CD4-positive, CD25-positive, alpha-beta regulatory T cell (primary cell): ENCODE measurements around the gene PATJ. TPM values are rescaled to one million over a fixed set of nuclear protein-coding genes. Genes with fewer than 3 reads are reported as not detected.
"Not testable (repeated sequence)": the region's sequence is repeated elsewhere in the genome, so short reads cannot be mapped to it uniquely, and the experiment has no call there.

Experiments used
- ATAC-seq, 2 donors: fragments of 150-1000 bp; cut with Tn5 transposase; one replicate each; pipeline ENCODE4 v1.10.0; 2021; ENCODE audit warnings: low read depth in 2 of 2, moderate number of reproducible peaks in 2 of 2, moderate library complexity in 1 of 2
- DNase-seq, 3 donors: peaks; one replicate each; pipeline versions ENCODE4 v3.0.0 to v3.0.0-alpha.2; 2012 to 2022; ENCODE audit warnings: mixed read lengths in 1 of 3
- H3K27ac ChIP-seq: one replicate; pipeline ENCODE4 v1.7.0; 2013; ENCODE audit warnings: mild to moderate bottlenecking, low read length; ENCODE audit not compliant: insufficient read depth, poor library complexity, severe bottlenecking
- H3K27me3 ChIP-seq: one replicate; pipeline ENCODE4 v1.7.0; 2013; ENCODE audit warnings: low read length; ENCODE audit not compliant: control insufficient read depth, insufficient read depth
- H3K36me3 ChIP-seq: one replicate; pipeline ENCODE4 v1.7.0; 2013; ENCODE audit warnings: mild to moderate bottlenecking, low read length, moderate library complexity; ENCODE audit not compliant: control insufficient read depth, insufficient read depth
- H3K4me1 ChIP-seq: 2 replicates; pipeline ENCODE4 v1.7.0; 2013; ENCODE audit warnings: mild to moderate bottlenecking, low read length; ENCODE audit not compliant: insufficient read depth, control insufficient read depth, poor library complexity, severe bottlenecking
- H3K4me3 ChIP-seq: one replicate; pipeline ENCODE4 v1.7.0; 2013; ENCODE audit warnings: low read depth, mild to moderate bottlenecking, low read length, moderate library complexity
- H3K9me3 ChIP-seq, 2 experiments: 1 replicate in 1 of 2; 2 replicates in 1 of 2; pipeline ENCODE4 v1.7.0; 2013; ENCODE audit warnings: low read length in 2 of 2, mild to moderate bottlenecking in 1 of 2, moderate library complexity in 1 of 2; ENCODE audit not compliant: control insufficient read depth in 2 of 2
- H3K27ac Mint-ChIP-seq, 3 donors: one replicate each; pipeline ENCODE4 v1.8.0; 2020 to 2022; ENCODE audit warnings: mild to moderate bottlenecking in 3 of 3, mixed read lengths in 3 of 3, moderate library complexity in 2 of 3
- H3K27me3 Mint-ChIP-seq: one replicate; pipeline ENCODE4 v1.8.0; 2022; ENCODE audit warnings: mild to moderate bottlenecking, mixed read lengths
- H3K36me3 Mint-ChIP-seq: one replicate; pipeline ENCODE4 v1.8.0; 2020; ENCODE audit warnings: mixed read lengths
- H3K4me1 Mint-ChIP-seq, 4 donors: one replicate each; pipeline ENCODE4 v1.8.0; 2020 to 2022; ENCODE audit warnings: mixed read lengths in 4 of 4, mild to moderate bottlenecking in 1 of 4
- H3K4me3 Mint-ChIP-seq, 4 donors: one replicate each; pipeline ENCODE4 v1.8.0; 2020 to 2022; ENCODE audit warnings: mild to moderate bottlenecking in 4 of 4, mixed read lengths in 4 of 4, moderate library complexity in 3 of 4
- H3K9me3 Mint-ChIP-seq, 7 donors: one replicate each; pipeline ENCODE4 v1.8.0; 2020 to 2022; ENCODE audit warnings: mixed read lengths in 7 of 7, mild to moderate bottlenecking in 3 of 7, moderate library complexity in 2 of 7
- polyA plus RNA-seq, 4 donors: library from polyadenylated mRNA; unstranded; fragments of 300-500 nt; fragmentation: Illumina TruSeq; gene quantifications; one replicate each; pipeline ENCODE4 v1.2.3, GENCODE V29; 2021
- total RNA-seq: library from RNA; stranded (reverse); gene quantifications from one replicate; pipeline ENCODE4 v1.2.3, GENCODE V29; 2022

The PATJ gene
- total and polyA plus RNA-seq, 5 donors from 2014 or later = 8.6 to 49.2 (median 15.9) TPM

DNA sequence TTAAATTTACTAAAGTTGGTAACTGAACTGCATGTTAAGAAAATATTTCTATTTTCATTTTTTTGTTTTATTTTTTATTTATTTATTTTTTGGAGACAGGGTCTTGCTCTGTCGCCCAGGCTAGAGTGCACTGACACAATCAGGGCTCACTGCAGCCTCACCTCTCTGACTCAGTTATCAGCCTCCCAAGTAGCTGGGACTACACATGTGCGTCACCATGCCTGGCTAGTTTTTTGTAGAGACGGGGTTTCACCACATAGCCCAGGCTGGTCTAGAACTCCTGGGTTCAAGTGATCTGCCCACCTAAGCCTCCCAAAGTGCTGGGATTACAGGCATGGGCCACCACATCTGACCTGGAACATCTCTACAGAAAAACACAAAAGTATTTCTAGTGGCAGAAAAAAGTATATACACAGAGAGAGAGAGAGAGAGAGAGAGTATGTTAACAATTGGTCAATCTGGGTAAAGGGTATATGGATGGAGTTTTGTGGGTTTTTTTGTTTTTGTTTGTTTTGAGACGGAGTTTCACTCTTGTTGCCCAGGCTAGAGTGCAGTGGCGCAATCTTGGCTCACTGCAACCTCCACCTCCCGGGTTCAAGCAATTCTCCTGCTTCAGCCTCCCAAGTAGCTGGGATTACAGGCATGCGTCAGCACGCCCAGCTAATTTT, 23.1 kb upstream of the PATJ start:
- not testable (repeated sequence) for DNase-seq, H3K4me3 ChIP-seq, ATAC-seq, H3K9me3 ChIP-seq, H3K27me3 Mint-ChIP-seq, H3K36me3 ChIP-seq, H3K27ac ChIP-seq, H3K27ac Mint-ChIP-seq, H3K9me3 Mint-ChIP-seq, H3K27me3 ChIP-seq
- peaks cover 6 to 44% (median 32%) of the 10 kb centered on the region in 4 donors for H3K4me1 Mint-ChIP-seq
- H3K36me3 Mint-ChIP-seq = peaks cover 12% of the 10 kb centered on the region
- H3K4me3 Mint-ChIP-seq = peak overlapping the region in 1 of 4 donors; percentile 47
- H3K4me1 ChIP-seq = peaks cover 12% of the 10 kb centered on the region

DNA sequence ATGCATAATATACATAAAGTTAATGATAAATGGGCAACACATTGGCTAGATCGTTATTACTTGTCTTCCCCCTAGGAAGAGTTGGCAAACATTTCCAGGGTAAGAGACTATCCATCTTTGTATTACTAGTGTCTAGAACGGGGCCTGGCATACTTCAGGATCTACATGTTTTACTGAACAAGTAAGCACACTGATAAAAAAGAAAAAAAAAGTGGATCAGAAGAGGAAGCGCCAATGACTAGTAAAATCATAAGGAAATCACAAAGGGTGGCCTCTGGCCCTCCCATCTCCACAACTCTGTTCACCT, 17.8 kb upstream of the PATJ start:
- Mint-ChIP-seq H3K9me3 (no peaks in the 10 kb centered on the region), H3K4me3 (peak overlapping the region; percentile 92 to 99 (median 96)), H3K4me1 (peaks cover 13 to 34% (median 28%) of the 10 kb centered on the region in 4 donors), H3K27me3 (no peaks in the 10 kb centered on the region), H3K27ac (peak overlapping the region; percentile 98 to 99 (median 99)), H3K36me3 (no peaks in the 10 kb centered on the region)
- peaks cover 5% of the 10 kb centered on the region for H3K36me3 ChIP-seq
- no peak for ATAC-seq
- H3K4me1 ChIP-seq = peaks cover 23% of the 10 kb centered on the region
- no peaks in the 10 kb centered on the region for H3K9me3 ChIP-seq
- H3K27me3 ChIP-seq = no peaks in the 10 kb centered on the region
- peak overlapping the region; percentile 88 for H3K27ac ChIP-seq
- DNase-seq = no peak
- H3K4me3 ChIP-seq = peak overlapping the region; percentile 98

DNA sequence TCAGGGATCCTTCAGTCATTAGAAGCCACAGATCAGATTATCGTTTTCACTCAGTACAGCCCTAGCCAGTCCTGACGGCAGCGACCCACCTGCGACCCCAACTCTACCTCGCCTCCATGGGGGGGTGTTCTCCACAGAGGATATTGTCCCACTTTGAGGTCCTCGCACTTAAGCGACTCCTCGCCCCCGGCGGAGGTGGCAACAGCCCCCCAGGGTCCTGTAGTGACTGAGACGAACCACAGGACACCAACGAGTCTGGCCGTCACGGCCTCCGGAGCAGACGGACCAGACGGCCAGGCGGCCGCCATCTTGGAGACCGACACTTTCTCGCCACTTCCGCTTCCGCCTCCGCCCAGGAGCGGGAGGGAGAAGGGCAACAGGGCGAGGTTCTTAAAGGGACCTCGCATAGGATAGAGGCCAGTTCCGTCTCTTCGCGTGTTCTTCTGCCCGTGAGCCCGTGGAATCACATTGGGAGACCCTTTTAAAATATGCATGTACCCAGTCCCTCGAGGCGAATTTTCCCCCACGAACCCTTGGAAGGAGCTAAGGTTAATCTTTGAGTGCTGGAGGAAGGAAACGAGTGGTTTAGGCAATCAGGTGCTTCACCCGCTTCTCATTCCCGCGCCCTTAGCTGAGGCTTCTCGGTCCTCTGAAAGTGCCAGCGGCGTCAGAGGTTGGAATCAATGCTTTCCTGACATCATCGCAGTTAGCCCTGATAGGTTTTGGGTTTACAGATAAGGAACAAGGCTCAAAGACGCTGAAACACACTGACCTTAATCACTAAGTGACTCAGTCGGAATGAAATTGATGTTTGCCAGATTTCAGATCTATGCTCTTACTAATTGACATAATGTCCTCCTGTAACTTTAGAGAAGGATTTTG, 17.2 kb upstream of the PATJ start, which contains the start of gene TM2D1:
Gene TM2D1, minus strand, starts transcription at position 329 of the 882 bp plus-strand sequence. Its CDS starts 21 bp downstream, at position 308.
- DNase-seq (peak; percentile 83 to 93 (median 85)), ATAC-seq (peak; percentile 97)
- Mint-ChIP-seq H3K27ac (peak within 1 kb of the TSS; percentile 98 to 99 (median 99)), H3K9me3 (no peaks in the 10 kb centered on the region), H3K36me3 (no peaks in the 10 kb centered on the region), H3K4me1 (peaks cover 13 to 34% (median 28%) of the 10 kb centered on the region in 4 donors), H3K27me3 (no peaks in the 10 kb centered on the region), H3K4me3 (peak within 1 kb of the TSS; percentile 92 to 99 (median 96))
- H3K4me1 ChIP-seq = peaks cover 23% of the 10 kb centered on the region
- H3K27ac ChIP-seq = peak within 1 kb of the TSS; percentile 88
- H3K36me3 ChIP-seq = no peaks in the 10 kb centered on the region
- H3K9me3 ChIP-seq = no peaks in the 10 kb centered on the region
- H3K27me3 ChIP-seq = no peaks in the 10 kb centered on the region
- H3K4me3 ChIP-seq = peak within 1 kb of the TSS; percentile 98

DNA sequence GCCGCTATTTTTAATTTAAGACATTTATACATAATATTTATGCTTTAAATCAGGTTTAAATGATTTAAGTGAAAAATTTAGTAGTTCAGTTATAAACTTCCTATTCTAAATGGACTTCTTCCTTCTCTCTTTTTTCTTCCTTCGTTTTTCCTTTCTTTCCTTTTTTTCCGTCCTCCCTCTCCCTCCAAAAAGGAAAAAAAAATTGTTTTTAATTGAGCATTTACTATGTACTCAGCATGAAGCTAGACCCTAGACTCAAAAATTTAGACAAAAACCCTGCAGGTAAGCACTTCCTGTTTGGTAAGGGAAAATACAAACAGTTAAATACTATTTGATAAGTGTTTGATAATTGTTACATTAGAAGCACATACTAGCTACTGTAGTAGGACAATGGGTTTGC, 14.7 kb upstream of the PATJ start:
- Histone ChIP-seq H3K4me3 (no peak overlapping the region), H3K9me3 (no peaks in the 10 kb centered on the region), H3K4me1 (peaks cover 23% of the 10 kb centered on the region), H3K27ac (no peak overlapping the region), H3K27me3 (no peaks in the 10 kb centered on the region), H3K36me3 (no peaks in the 10 kb centered on the region)
- Mint-ChIP-seq H3K27me3 (no peaks in the 10 kb centered on the region), H3K4me1 (peaks cover 13 to 26% (median 21%) of the 10 kb centered on the region in 4 donors), H3K36me3 (peaks cover 3% of the 10 kb centered on the region), H3K9me3 (no peaks in the 10 kb centered on the region), H3K4me3 (peak overlapping the region in 2 of 4 donors; percentile 69 to 71), H3K27ac (peak overlapping the region in 1 of 3 donors; percentile 48)
- no peak for ATAC-seq
- no peak for DNase-seq

DNA sequence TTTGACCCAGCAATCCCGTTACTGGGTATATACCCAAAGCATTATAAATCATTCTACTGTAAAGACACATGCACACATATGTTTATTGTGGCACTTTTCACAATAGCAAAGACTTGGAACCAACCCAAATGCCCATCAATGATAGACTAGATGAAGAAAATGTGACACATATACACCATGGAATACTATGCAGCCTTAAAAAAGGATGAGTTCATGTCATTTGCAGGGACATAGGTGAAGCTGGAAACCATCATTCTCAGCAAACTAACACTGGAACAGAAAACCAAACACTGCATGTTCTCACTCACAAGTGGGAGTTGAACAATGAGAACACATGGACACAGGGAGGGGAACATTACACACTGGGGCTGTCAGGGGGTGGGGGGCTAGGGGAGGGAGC, 11.6 kb upstream of the PATJ start:
- not testable (repeated sequence) for H3K36me3 ChIP-seq, H3K9me3 ChIP-seq, H3K4me3 Mint-ChIP-seq, H3K27me3 ChIP-seq, H3K4me3 ChIP-seq, H3K9me3 Mint-ChIP-seq, DNase-seq, H3K4me1 Mint-ChIP-seq, H3K27ac Mint-ChIP-seq, H3K27me3 Mint-ChIP-seq, ATAC-seq, H3K27ac ChIP-seq, H3K4me1 ChIP-seq, H3K36me3 Mint-ChIP-seq

DNA sequence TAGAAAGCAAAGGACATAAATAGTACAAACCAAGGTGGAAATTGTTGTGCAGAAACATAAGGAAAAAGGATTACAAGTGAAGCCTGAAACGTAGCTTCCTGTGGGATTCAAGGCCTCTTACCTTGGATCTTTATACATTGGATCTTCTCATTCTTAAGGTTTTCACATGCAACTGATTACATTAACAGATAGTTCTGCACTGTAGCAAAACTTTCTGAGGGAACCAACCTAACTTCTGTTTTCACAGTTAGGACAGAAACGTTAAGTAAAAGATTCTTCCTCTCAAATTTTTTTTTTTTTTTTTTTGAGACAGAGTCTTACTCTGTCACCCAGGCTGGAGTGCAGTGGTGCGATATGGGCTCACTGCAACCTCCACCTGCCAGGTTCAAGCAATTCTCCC, 9.6 kb upstream of the PATJ start:
- peaks cover 3% of the 10 kb centered on the region for H3K36me3 Mint-ChIP-seq
- Histone ChIP-seq H3K36me3 (no peaks in the 10 kb centered on the region), H3K27ac (no peak overlapping the region), H3K9me3 (no peaks in the 10 kb centered on the region), H3K4me3 (no peak overlapping the region), H3K4me1 (peaks cover 9% of the 10 kb centered on the region), H3K27me3 (no peaks in the 10 kb centered on the region)
- DNase-seq = no peak
- peak overlapping the region in 1 of 4 donors; percentile 32 for H3K4me3 Mint-ChIP-seq
- no peak for ATAC-seq
- H3K27ac Mint-ChIP-seq = no peak overlapping the region
- no peaks in the 10 kb centered on the region for H3K27me3 Mint-ChIP-seq
- H3K9me3 Mint-ChIP-seq = no peaks in the 10 kb centered on the region
- H3K4me1 Mint-ChIP-seq = peaks cover 3 to 6% (median 5%) of the 10 kb centered on the region in 4 donors

DNA sequence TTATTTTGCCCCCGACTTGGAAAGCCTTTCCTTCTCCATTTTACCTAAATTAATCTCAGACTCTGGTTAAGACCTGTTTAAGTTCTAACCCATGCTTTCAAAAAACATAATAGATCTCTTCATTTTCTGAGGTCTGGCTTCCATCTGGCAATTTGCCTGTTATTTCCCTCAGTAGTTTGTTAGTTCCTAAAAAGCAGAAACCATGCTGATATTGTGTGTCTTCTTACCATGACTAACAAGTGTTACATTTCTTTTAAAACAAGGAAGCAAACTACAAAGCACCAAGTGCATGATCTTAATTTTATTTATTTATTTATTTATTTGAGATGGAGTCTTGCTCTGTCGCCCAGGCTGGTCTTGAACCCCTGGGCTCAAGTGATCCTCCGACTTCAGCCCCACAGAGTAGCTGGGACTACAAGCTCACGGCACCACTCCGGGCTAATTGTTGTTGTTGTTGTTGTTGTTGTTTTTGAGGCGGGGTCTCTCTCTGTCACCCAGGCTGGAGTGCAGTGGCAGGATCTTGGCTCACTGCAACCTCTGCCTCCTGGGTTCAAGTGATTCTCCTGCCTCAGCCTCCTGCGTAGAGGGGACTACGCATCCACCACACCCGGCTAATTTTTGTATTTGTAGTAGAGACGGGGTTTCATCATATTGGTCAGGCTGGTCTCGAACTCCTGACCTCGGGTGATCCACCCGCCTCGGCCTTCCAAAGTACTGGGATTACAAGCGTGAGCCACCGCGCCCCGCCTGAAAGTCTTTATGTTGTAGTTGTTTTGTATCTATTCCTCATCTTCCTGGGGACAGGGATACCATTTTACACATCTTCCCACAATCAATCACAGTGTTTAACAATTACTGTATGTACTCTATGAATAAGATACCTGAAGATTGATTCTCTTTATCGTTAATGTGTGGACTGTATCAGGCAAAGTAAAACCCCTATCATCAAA, 1.3 kb upstream of the PATJ start:
- ATAC-seq = no peak
- H3K36me3 ChIP-seq = no peaks in the 10 kb centered on the region

More for the DNA sequence above, 1.3 kb upstream of the PATJ start:
- Histone ChIP-seq H3K27me3 (no peaks in the 10 kb centered on the region), H3K4me3 (peak overlapping the region; percentile 88), H3K9me3 (no peaks in the 10 kb centered on the region), H3K27ac (no peak overlapping the region), H3K4me1 (peaks cover 24% of the 10 kb centered on the region)
- Mint-ChIP-seq H3K4me3 (peak overlapping the region; percentile 94 to 97 (median 96)), H3K9me3 (no peaks in the 10 kb centered on the region), H3K27me3 (no peaks in the 10 kb centered on the region), H3K4me1 (peaks cover 13 to 32% (median 25%) of the 10 kb centered on the region in 4 donors), H3K27ac (peak overlapping the region; percentile 82 to 97 (median 94)), H3K36me3 (no peaks in the 10 kb centered on the region)
- no peak for DNase-seq
